Spleen (tissue), 11 donors: Measurements from ENCODE around the gene C1orf232. TPM values are rescaled to one million over a fixed set of nuclear protein-coding genes. Genes with fewer than 3 reads are reported as not detected.

Source experiments
- DNase-seq: peaks from one replicate; pipeline ENCODE4 v3.0.0-alpha.2; 2020
- H3K27ac ChIP-seq, 8 donors: fragments of 200-600 bp; sonication (generic) in 7 of 8; 1 replicate in 4 of 8; 2 replicates in 4 of 8; pipeline versions ENCODE4 v1.5.0 to v1.8.0; 2016 to 2021; ENCODE audit warnings: inconsistent platforms in 4 of 8, mild to moderate bottlenecking in 4 of 8, moderate library complexity in 1 of 8
- H3K27me3 ChIP-seq, 7 donors: fragments of 200-600 bp; sonication (generic) in 6 of 7; replicated peaks in 1 of 7; 1 replicate in 4 of 7; 2 replicates in 3 of 7; pipeline versions ENCODE4 v1.5.0 to v1.8.0; 2016 to 2021; ENCODE audit warnings: inconsistent platforms in 3 of 7, mild to moderate bottlenecking in 1 of 7
- H3K36me3 ChIP-seq, 6 donors: fragments of 200-600 bp; sonication (generic) in 5 of 6; 1 replicate in 4 of 6; 2 replicates in 2 of 6; pipeline versions ENCODE4 v1.5.0 to v1.8.0; 2016 to 2021; ENCODE audit warnings: inconsistent platforms in 2 of 6
- H3K4me1 ChIP-seq, 6 donors: fragments of 200-600 bp; sonication (generic) in 5 of 6; 1 replicate in 3 of 6; 2 replicates in 3 of 6; pipeline versions ENCODE4 v1.5.0 to v1.8.0; 2016 to 2021; ENCODE audit warnings: inconsistent platforms in 3 of 6
- H3K4me3 ChIP-seq, 8 donors: fragments of 200-600 bp; sonication (generic) in 7 of 8; 1 replicate in 4 of 8; 2 replicates in 4 of 8; pipeline versions ENCODE4 v1.5.0 to v1.8.0; 2016 to 2021; ENCODE audit warnings: inconsistent platforms in 4 of 8, mild to moderate bottlenecking in 4 of 8, moderate library complexity in 2 of 8
- H3K9me3 ChIP-seq, 8 donors: fragments of 200-600 bp; sonication (generic) in 7 of 8; 1 replicate in 4 of 8; 2 replicates in 4 of 8; pipeline versions ENCODE4 v1.5.0 to v1.8.0; 2016 to 2021; ENCODE audit warnings: inconsistent platforms in 4 of 8
- POLR2A ChIP-seq, 3 donors: fragments of 450-650 bp; IDR thresholded peaks; one replicate each; pipeline ENCODE4 v1.5.1; 2017; ENCODE audit warnings: antibody characterized with exemption in 3 of 3, mild to moderate bottlenecking in 1 of 3
- POLR2AphosphoS5 ChIP-seq, 3 donors: sonication (generic); formaldehyde crosslinking; IDR thresholded peaks; one replicate each; pipeline ENCODE4 v1.5.1; 2017; ENCODE audit warnings: antibody characterized with exemption in 3 of 3
- WGBS, 5 donors: extraction: QIAGEN DNeasy Blood & Tissue Kit in 3 of 5; methylation state at CpG; one replicate each; pipeline versions ENCODE4 v1.1.5 to v1.1.7; 2013 to 2018; 5-methylcytosine and 5-hydroxymethylcytosine counted together
- intact Hi-C: fragments of 100-400 bp; cut with DNase I; formaldehyde crosslinking; loops from one replicate; pipeline ENCODE4 v1.15.0; 2023; ENCODE audit warnings: low total_unique reads
- polyA plus RNA-seq, 3 donors: library from polyadenylated mRNA; stranded (reverse); fragments of 200-250 nt; gene quantifications; one replicate each; pipeline ENCODE4 v1.2.1, GENCODE V29; 2013
- total RNA-seq, 7 donors: library from RNA; depleted of rRNA in 3 of 7; stranded (reverse); fragments of >200 nt in 3 of 7; fragmentation: NEBNext Ultra II Directional in 4 of 7; extraction: Animal tissue kit (Norgen Biotek cat#: 25700) in 4 of 7; gene quantifications; one replicate each; pipeline versions ENCODE4 v1.1.0 to v1.2.1, GENCODE V29; 2016 to 2021
- TF ChIP-seq, protein P1 (sequence below), 11 experiments: fragments of 200-600 bp in 7 of 11; fragments of 450-650 bp in 4 of 11; sonication (generic) in 4 of 11; IDR thresholded peaks in 8 of 11; conservative IDR thresholded peaks in 3 of 11; 1 replicate in 7 of 11; 2 replicates in 4 of 11; pipeline versions ENCODE4 v1.4.0 to v1.8.0; 2016 to 2021; ENCODE audit warnings: antibody characterized with exemption in 11 of 11, inconsistent platforms in 4 of 11, mild to moderate bottlenecking in 1 of 11
- donor health status: healthy with polysubstance abuse.
- donor health status: DM: no; HTN: no; CAD: no; lungs with moderate emphysema.
- donor health status: DM: no; HTN: no; CAD: no.
- donor health status: Bipolar disorder and iron deficiency.
- donor health status: healthy.
- donor health status: DM: no; HTN: no; CAD: no.
- donor health status: DM: yes; HTN: yes; CAD: no.

The C1orf232 gene
- total and polyA plus RNA-seq, 10 donors = not detected

DNA sequence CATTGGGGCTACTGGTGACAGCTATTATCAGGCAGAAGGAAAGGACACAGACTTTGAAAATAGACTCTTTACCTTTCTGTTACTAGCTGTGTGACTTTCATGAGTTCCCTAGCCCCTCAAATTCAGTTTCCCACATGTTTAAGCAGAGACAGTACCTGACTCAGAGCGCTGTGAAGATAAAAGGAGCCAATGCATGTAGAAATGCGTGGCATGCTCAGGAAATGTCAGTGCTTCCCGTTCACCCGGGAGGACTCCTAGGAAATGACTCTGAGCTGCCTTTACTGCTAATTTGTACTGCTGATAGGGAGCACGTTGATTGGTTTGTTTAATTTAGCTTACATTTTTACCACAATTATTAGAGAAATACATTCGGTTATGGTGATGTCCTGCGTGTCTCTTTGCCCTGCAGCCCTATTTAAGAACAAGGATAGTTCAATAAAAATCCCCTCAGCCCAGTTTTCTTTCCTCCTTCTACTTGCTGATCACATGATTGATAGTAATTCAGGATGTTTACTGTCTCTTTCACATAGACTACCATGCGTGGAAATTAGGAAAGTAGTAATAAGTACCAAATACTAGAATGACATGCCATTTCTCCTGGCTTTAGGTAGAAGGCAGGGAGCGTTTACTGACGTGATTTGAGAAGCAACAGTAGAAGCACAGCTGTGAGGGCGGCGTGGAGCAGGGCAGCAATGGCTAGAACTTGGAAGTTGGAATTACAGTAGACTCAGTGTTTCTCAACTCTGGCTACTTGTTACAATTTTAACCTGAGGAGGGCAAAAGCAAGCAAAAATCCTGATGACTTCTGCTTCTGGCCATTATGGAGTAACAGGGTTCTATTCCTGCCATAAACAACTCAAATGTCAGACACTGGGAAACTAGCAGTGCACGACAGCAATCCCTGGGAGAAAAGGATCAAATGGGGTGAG is 41.3 kb downstream of the C1orf232 start:
- Histone ChIP-seq H3K4me3 (peak overlapping the region in 1 of 8 donors; percentile 44), H3K36me3 (peaks cover 0 to 14% (median 2%) of the 10 kb centered on the region in 6 donors), H3K27ac (peak overlapping the region in 7 of 8 donors; percentile 60 to 87 (median 78)), H3K4me1 (peaks cover 3 to 61% (median 39%) of the 10 kb centered on the region in 6 donors), H3K27me3 (no peaks in the 10 kb centered on the region), H3K9me3 (no peaks in the 10 kb centered on the region)
- 28 to 47% (median 40%) methylated on average over 13 of the region's 13 CpGs for WGBS, 5 donors
- no peak for DNase-seq
- intact Hi-C loops = no loop called here
- TF ChIP-seq POLR2AphosphoS5 (IDR thresholded peaks at IDR 0.05) = no peak
- no peak for TF ChIP-seq POLR2A (IDR thresholded peaks at IDR 0.05)
- TF ChIP-seq, protein P1, sequence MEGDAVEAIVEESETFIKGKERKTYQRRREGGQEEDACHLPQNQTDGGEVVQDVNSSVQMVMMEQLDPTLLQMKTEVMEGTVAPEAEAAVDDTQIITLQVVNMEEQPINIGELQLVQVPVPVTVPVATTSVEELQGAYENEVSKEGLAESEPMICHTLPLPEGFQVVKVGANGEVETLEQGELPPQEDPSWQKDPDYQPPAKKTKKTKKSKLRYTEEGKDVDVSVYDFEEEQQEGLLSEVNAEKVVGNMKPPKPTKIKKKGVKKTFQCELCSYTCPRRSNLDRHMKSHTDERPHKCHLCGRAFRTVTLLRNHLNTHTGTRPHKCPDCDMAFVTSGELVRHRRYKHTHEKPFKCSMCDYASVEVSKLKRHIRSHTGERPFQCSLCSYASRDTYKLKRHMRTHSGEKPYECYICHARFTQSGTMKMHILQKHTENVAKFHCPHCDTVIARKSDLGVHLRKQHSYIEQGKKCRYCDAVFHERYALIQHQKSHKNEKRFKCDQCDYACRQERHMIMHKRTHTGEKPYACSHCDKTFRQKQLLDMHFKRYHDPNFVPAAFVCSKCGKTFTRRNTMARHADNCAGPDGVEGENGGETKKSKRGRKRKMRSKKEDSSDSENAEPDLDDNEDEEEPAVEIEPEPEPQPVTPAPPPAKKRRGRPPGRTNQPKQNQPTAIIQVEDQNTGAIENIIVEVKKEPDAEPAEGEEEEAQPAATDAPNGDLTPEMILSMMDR (IDR thresholded peaks at IDR 0.05 in 8 of 11, conservative IDR thresholded peaks at IDR 0.05 in 3 of 11) = no peak

DNA sequence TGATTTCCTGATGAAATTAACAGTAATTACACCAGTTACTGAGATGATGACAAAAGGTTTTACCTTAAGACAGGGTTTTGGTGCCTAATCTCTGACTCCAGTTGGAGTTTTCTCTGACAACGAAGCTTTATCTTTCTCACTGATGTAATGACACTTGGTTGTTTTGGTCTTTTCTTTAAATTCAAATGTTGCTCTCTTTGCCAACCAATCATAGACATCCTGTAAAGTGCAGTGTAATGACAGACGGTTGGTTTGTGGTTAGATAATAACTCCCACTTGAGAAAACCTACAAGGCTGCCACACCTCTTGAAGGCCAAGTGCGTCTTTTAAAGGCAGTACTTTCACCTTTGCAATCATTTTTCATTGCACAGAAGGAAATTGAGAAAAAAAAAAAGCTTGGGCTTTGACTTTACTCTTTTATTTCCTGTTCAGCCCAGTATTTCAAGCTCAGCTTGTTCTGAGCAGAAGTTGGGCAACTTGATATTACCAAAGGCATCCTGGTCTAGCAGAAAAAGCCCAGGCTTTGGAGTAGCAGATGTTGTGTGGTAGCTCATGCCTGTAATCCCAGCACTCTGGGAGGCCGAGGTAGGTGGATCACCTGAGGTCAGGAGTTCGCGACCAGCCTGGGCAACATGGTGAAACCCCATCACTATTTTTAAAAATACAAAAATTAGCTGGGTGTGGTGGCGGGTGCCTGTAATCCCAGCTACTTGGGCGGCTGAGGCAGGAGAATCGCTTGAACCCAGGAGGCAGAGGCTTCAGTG is 42.3 kb downstream of the C1orf232 start:
- intact Hi-C loops = no loop called here
- H3K36me3 ChIP-seq = peaks cover 0 to 24% (median 8%) of the 10 kb centered on the region in 6 donors
- H3K27ac ChIP-seq = peak overlapping the region in 7 of 8 donors; percentile 60 to 87 (median 78)
- H3K4me1 ChIP-seq = peaks cover 3 to 71% (median 44%) of the 10 kb centered on the region in 6 donors
- no peaks in the 10 kb centered on the region for H3K27me3 ChIP-seq
- H3K4me3 ChIP-seq = peak overlapping the region in 2 of 8 donors; percentile 3 to 44
- H3K9me3 ChIP-seq = no peaks in the 10 kb centered on the region
- TF ChIP-seq, protein P1 (IDR thresholded peaks at IDR 0.05 in 8 of 11, conservative IDR thresholded peaks at IDR 0.05 in 3 of 11) = no peak
- peak in 1 of 3 donors; percentile 8 for TF ChIP-seq POLR2AphosphoS5 (IDR thresholded peaks at IDR 0.05)
- no peak for TF ChIP-seq POLR2A (IDR thresholded peaks at IDR 0.05)
- 31 to 47% (median 43%) methylated on average over 9 of the region's 9 CpGs for WGBS, 5 donors
- no peak for DNase-seq

DNA sequence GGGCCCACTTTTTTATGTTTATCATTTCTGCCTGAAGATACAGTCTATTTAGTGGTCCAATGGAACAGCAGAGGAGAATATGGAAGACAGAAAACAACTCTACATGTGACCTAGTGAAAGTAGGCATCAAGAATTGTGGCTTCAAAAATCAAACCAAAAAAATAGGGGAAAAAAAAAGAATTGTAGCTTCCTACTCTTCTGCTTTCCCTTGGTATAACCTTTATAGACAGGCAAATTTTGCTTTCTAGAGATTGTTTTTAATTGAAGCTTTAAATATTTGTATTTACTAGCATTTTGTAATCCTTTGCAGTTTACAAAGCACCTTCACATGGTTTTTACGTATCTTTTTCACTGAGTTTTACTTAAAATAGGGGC is 42.8 kb downstream of the C1orf232 start:
- Histone ChIP-seq H3K27ac (peak overlapping the region in 7 of 8 donors; percentile 60 to 87 (median 78)), H3K4me3 (no peak overlapping the region), H3K4me1 (peaks cover 3 to 76% (median 44%) of the 10 kb centered on the region in 6 donors), H3K27me3 (no peaks in the 10 kb centered on the region), H3K9me3 (no peaks in the 10 kb centered on the region), H3K36me3 (peaks cover 0 to 27% (median 8%) of the 10 kb centered on the region in 6 donors)
- TF ChIP-seq POLR2A (IDR thresholded peaks at IDR 0.05) (no peak), POLR2AphosphoS5 (IDR thresholded peaks at IDR 0.05) (no peak)
- TF ChIP-seq, protein P1 (IDR thresholded peaks at IDR 0.05 in 8 of 11, conservative IDR thresholded peaks at IDR 0.05 in 3 of 11) = no peak
- WGBS, 5 donors = 23 to 43% (median 32%) methylated on average over 1 of the region's 1 CpG
- no peak for DNase-seq
- intact Hi-C loops = no loop called here
